OCI-LY3 (cell line): ENCODE measurements around the gene KPNA4.

Experiments used
- EZH2phosphoT487 ChIP-seq: fragments of 200-600 bp; shearing (Covaris generic); IDR thresholded peaks from 2 replicates; pipeline ENCODE4 v1.6.1; 2018; ENCODE audit warnings: antibody characterized with exemption, mixed run types, low read depth
- TF ChIP-seq, protein P1 (sequence below): fragments of 200-600, 300-600 bp; sonication (generic); IDR thresholded peaks from 2 replicates; pipeline ENCODE4 v1.5.1; 2014; ENCODE audit warnings: antibody characterized with exemption, low read length, low read depth

DNA sequence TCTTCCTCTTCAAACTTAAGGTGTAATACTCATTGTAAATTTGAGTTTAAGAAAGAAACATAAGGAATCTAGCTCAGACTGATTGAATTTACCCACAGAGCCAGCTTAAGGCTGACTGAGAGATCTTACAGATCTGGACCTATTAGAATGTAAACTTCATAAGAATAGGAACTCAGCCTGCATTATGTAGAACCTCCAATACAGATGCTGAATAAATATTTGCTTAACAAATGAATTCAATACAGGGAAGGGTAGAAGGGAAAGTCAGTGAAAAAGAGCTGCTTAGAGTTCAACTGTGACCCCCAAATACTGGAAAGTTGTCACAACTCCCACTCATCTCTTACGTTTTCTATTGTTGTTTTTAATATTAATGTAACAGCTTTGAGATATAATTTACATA, 11.5 kb downstream of the KPNA4 start:
- TF ChIP-seq, protein P1, sequence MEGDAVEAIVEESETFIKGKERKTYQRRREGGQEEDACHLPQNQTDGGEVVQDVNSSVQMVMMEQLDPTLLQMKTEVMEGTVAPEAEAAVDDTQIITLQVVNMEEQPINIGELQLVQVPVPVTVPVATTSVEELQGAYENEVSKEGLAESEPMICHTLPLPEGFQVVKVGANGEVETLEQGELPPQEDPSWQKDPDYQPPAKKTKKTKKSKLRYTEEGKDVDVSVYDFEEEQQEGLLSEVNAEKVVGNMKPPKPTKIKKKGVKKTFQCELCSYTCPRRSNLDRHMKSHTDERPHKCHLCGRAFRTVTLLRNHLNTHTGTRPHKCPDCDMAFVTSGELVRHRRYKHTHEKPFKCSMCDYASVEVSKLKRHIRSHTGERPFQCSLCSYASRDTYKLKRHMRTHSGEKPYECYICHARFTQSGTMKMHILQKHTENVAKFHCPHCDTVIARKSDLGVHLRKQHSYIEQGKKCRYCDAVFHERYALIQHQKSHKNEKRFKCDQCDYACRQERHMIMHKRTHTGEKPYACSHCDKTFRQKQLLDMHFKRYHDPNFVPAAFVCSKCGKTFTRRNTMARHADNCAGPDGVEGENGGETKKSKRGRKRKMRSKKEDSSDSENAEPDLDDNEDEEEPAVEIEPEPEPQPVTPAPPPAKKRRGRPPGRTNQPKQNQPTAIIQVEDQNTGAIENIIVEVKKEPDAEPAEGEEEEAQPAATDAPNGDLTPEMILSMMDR, result no peak
- TF ChIP-seq EZH2phosphoT487, result no peak
